AG04450 (cell line): ENCODE results near the gene CNTN5. TPM values are rescaled to one million over a fixed set of nuclear protein-coding genes. Genes with fewer than 3 reads are reported as not detected.

Source experiments
- CTCF ChIA-PET: fragments of 300-600, 350-600 bp; formaldehyde crosslinking; extraction: SDS; loops from one replicate; lab custom pipeline; 2022; ENCODE audit warnings: antibody characterized with exemption, inconsistent platforms; lab: Charles Lee
- POLR2A ChIA-PET: fragments of 350-600 bp; formaldehyde crosslinking; extraction: SDS; loops from one replicate; lab custom pipeline; 2021; ENCODE audit warnings: antibody characterized with exemption, inconsistent platforms; lab: Yijun Ruan, JAX
- DNase-seq: peaks from one replicate; pipeline ENCODE4 v3.0.0-alpha.2; 2011; ENCODE audit warnings: low read depth, low spot score
- H3K27ac ChIP-seq: one replicate; pipeline ENCODE4 v1.5.1; 2012; ENCODE audit warnings: low read depth, low read length, control low read depth
- H3K27me3 ChIP-seq: one replicate; pipeline ENCODE4 v1.6.0; 2012; ENCODE audit warnings: low read length; ENCODE audit not compliant: control insufficient read depth, insufficient read depth
- H3K4me3 ChIP-seq: 2 replicates; pipeline ENCODE4 v1.5.1; 2011; ENCODE audit warnings: mild to moderate bottlenecking, low read depth, low read length, control low read depth
- H3K9me3 ChIP-seq: 2 replicates; pipeline ENCODE4 v1.5.1; 2012; ENCODE audit warnings: low read length; ENCODE audit not compliant: control insufficient read depth, insufficient read depth
- CTCF ChIP-seq: IDR thresholded peaks from 2 replicates; pipeline ENCODE4 v1.5.1; 2011; ENCODE audit warnings: low read depth, low read length, control low read depth, inconsistent platforms
- polyA plus RNA-seq: library from polyadenylated mRNA; depleted of rRNA; stranded (reverse); fragments of >200 nt; gene quantifications from 2 replicates; pipeline ENCODE4 v1.2.3, GENCODE V29; 2011

The CNTN5 gene
- polyA plus RNA-seq, 1 experiment = not detected

DNA sequence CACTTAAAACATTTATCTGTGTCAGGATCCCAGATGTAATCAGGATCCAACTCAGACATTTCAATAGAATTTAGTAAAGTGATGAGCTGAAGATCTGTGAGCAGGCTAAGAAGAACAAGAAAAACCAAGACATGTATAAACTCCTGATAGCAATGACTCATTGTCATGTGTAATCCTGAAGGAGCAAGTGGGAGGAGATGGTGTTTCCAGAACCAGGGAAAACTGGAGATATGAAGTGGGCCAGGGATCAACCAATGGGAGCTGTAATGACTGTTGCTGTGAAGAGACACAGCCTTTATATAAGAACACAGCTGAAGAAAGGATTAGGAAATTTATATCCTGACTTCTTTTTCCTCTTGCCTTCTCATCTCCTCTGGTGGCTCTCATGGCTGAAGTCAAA lies 983.8 kb downstream of the CNTN5 start:
- peaks cover 9% of the 10 kb centered on the region for H3K9me3 ChIP-seq
- no peak for TF ChIP-seq CTCF

DNA sequence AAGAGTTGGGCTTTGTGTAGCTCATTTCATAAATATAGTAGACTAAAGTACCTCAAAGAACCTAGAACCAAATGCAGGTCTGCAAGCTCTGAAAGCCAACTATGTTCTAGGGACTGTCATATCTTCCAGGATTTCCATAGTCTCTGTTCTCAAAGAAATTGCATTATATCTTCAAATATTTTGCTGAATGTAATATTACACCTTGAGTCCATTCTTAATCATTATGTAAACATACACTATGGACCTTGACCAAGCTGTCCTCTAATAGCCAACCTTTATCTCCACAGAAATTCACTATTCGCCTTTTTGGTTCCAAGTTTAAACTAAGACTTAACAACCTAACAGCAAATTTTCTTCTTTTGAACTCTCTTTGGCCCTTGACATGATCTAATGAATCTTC lies 987.7 kb downstream of the CNTN5 start:
- TF ChIP-seq CTCF = no peak
- no peak overlapping the region for H3K27ac ChIP-seq
- H3K9me3 ChIP-seq = peaks cover 3% of the 10 kb centered on the region; the same call in 1 of the 2 replicates
- no peaks in the 10 kb centered on the region for H3K27me3 ChIP-seq
- ChIA-PET CTCF (no interaction called here), POLR2A (no interaction called here)
- no peak for DNase-seq
- no peak overlapping the region for H3K4me3 ChIP-seq

More for the DNA sequence above, 983.8 kb downstream of the CNTN5 start:
- Histone ChIP-seq H3K4me3 (no peak overlapping the region), H3K27me3 (no peaks in the 10 kb centered on the region), H3K27ac (no peak overlapping the region)
- no peak for DNase-seq
- ChIA-PET CTCF (no interaction called here), POLR2A (no interaction called here)

GRCh38 chr11:100009728-100010127 lies 989.0 kb downstream of the CNTN5 start:
- Histone ChIP-seq H3K4me3 (no peak overlapping the region), H3K27me3 (no peaks in the 10 kb centered on the region)

DNA sequence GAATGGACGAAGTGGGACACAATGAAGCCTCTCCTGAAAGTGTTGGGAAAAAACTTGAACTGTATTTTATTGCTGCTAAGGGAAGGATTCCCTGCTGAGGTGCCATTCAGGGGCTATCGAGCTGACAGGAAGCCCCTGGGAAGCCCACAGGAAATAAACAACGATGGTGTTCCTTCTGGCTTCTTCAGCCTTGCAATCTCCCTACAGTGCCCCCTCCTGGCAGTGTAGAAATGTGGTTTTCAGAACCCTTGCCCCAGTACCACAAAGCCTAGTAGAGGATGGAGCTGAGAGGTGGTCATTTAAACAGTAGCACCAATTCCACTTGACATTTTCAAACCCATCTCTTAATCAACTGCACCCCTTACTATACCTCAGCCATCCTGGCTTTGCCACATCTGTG lies 989.6 kb downstream of the CNTN5 start:
- DNase-seq = no peak
- CTCF ChIA-PET = no interaction called here
- H3K27me3 ChIP-seq = no peaks in the 10 kb centered on the region
- no peak overlapping the region for H3K4me3 ChIP-seq
- H3K9me3 ChIP-seq = peaks cover 3% of the 10 kb centered on the region; the same call in 1 of the 2 replicates
- POLR2A ChIA-PET = no interaction called here
- TF ChIP-seq CTCF = no peak
- H3K27ac ChIP-seq = no peak overlapping the region

More at GRCh38 chr11:100009728-100010127, 989.0 kb downstream of the CNTN5 start:
- no peak for TF ChIP-seq CTCF
- Histone ChIP-seq H3K27ac (no peak overlapping the region), H3K9me3 (peaks cover 3% of the 10 kb centered on the region; the same call in 1 of the 2 replicates)
- no peak for DNase-seq
- ChIA-PET CTCF (no interaction called here), POLR2A (no interaction called here)

GRCh38 chr11:100011697-100012096 lies 990.9 kb downstream of the CNTN5 start:
- Histone ChIP-seq H3K4me3 (no peak overlapping the region), H3K9me3 (peaks cover 3% of the 10 kb centered on the region; the same call in 1 of the 2 replicates), H3K27me3 (no peaks in the 10 kb centered on the region), H3K27ac (no peak overlapping the region)
- ChIA-PET CTCF (no interaction called here), POLR2A (no interaction called here)
- no peak for DNase-seq
- TF ChIP-seq CTCF = no peak
